OCI-LY1 (cell line): ENCODE results near the gene PPP1R18.

Source experiments
- H2AFZ ChIP-seq: fragments of 200-600 bp; sonication (generic), shearing (Covaris generic); 2 replicates; pipeline ENCODE4 v1.6.0; 2014; ENCODE audit warnings: antibody characterized with exemption, mild to moderate bottlenecking, low read length
- H3F3A ChIP-seq: fragments of 200-600 bp; sonication (generic), shearing (Covaris generic); 2 replicates; pipeline ENCODE4 v1.6.0; 2014; ENCODE audit warnings: mild to moderate bottlenecking, antibody characterized with exemption, low read length, moderate library complexity; ENCODE audit not compliant: insufficient read depth
- H3K27ac ChIP-seq: fragments of 200-600 bp; sonication (generic); 2 replicates; pipeline ENCODE4 v1.5.1; 2014; ENCODE audit warnings: low read length, mixed run types, mild to moderate bottlenecking, low read depth; ENCODE audit not compliant: poor library complexity, severe bottlenecking
- H3K27me3 ChIP-seq: fragments of 200-600 bp; sonication (generic); 2 replicates; pipeline ENCODE4 v1.6.0; 2014; ENCODE audit warnings: antibody characterized with exemption, mild to moderate bottlenecking, low read length, moderate library complexity; ENCODE audit not compliant: insufficient read depth
- H3K36me3 ChIP-seq: fragments of 200-600 bp; sonication (generic); 2 replicates; pipeline ENCODE4 v1.6.1; 2014; ENCODE audit warnings: mild to moderate bottlenecking, antibody characterized with exemption, low read length, moderate library complexity, mixed read lengths; ENCODE audit not compliant: insufficient read depth
- H3K4me1 ChIP-seq: fragments of 200-600 bp; sonication (generic); 2 replicates; pipeline ENCODE4 v1.5.1; 2014; ENCODE audit warnings: mild to moderate bottlenecking, low read length, moderate library complexity; ENCODE audit not compliant: insufficient read depth, severe bottlenecking
- H3K4me2 ChIP-seq: fragments of 200-600 bp; sonication (generic), shearing (Covaris generic); 2 replicates; pipeline ENCODE4 v1.6.1; 2014; ENCODE audit warnings: low read length
- H3K4me3 ChIP-seq: fragments of 200-600 bp; sonication (generic); 2 replicates; pipeline ENCODE4 v1.5.1; 2014; ENCODE audit warnings: low read length, low read depth, mild to moderate bottlenecking, mixed read lengths; ENCODE audit not compliant: poor library complexity, severe bottlenecking
- H3K79me2 ChIP-seq: fragments of 200-600 bp; shearing (Covaris generic); 2 replicates; pipeline ENCODE4 v1.6.1; 2016; ENCODE audit warnings: mixed run types, low read length, mixed read lengths; ENCODE audit not compliant: insufficient read depth
- H3K9ac ChIP-seq: fragments of 200-600 bp; sonication (generic), shearing (Covaris generic); 2 replicates; pipeline ENCODE4 v1.6.1; 2014; ENCODE audit warnings: mild to moderate bottlenecking, low read length, mixed read lengths
- H3K9me2 ChIP-seq: fragments of 200-600 bp; sonication (generic), shearing (Covaris generic); 2 replicates; pipeline ENCODE4 v1.6.1; 2014; ENCODE audit warnings: low read depth, mild to moderate bottlenecking, low read length, mixed read lengths
- H3K9me3 ChIP-seq: fragments of 200-600 bp; shearing (Covaris generic); 2 replicates; pipeline ENCODE4 v1.6.1; 2014; ENCODE audit warnings: low read length, mixed read lengths
- H4K20me1 ChIP-seq: fragments of 200-600 bp; sonication (generic), shearing (Covaris generic); 2 replicates; pipeline ENCODE4 v1.6.0; 2016; ENCODE audit warnings: mild to moderate bottlenecking, low read length; ENCODE audit not compliant: insufficient read depth
- CTCF ChIP-seq: fragments of 200-600 bp; sonication (generic), shearing (Covaris generic); IDR thresholded peaks from 2 replicates; pipeline ENCODE4 v1.5.1; 2017; ENCODE audit warnings: mild to moderate bottlenecking, antibody characterized with exemption, low read length, moderate library complexity, mixed read lengths
- EZH2 ChIP-seq: fragments of 200-600 bp; sonication (generic), shearing (Covaris generic); IDR thresholded peaks from 2 replicates; pipeline ENCODE4 v1.8.0; 2017; ENCODE audit warnings: borderline replicate concordance, mixed run types, mild to moderate bottlenecking, antibody characterized with exemption, low read length, moderate library complexity, mixed read lengths

PPP1R18 gene

GRCh38 chr6:30717129-30717844 lies 30.8 kb upstream of the PPP1R18 start, which contains the start of gene MDC1:
TSS of gene MDC1 (minus strand) at chr6:30717281. CDS start at chr6:30715175, 2,106 bp downstream.
- peaks cover 51% of the 10 kb centered on the region for H3K36me3 ChIP-seq
- H4K20me1 ChIP-seq = no peaks in the 10 kb centered on the region
- TF ChIP-seq CTCF (no peak), EZH2 (no peak)
- H3K4me3 ChIP-seq = peak within 1 kb of the TSS; percentile 100
- H2AFZ ChIP-seq = no peak within 1 kb of the TSS
- no peaks in the 10 kb centered on the region for H3K9me3 ChIP-seq
- no peaks in the 10 kb centered on the region for H3K9me2 ChIP-seq
- H3K4me1 ChIP-seq = peaks cover 33% of the 10 kb centered on the region
- peak within 1 kb of the TSS; percentile 97 for H3K27ac ChIP-seq
- H3K27me3 ChIP-seq = no peaks in the 10 kb centered on the region
- H3F3A ChIP-seq = 0 out of 2 replicates have a peak, but pooled peaks cover 3% of the 10 kb centered on the region
- H3K4me2 ChIP-seq = peak within 1 kb of the TSS; percentile 87
- peaks cover 19% of the 10 kb centered on the region for H3K79me2 ChIP-seq
- H3K9ac ChIP-seq = peak within 1 kb of the TSS; percentile 100

DNA sequence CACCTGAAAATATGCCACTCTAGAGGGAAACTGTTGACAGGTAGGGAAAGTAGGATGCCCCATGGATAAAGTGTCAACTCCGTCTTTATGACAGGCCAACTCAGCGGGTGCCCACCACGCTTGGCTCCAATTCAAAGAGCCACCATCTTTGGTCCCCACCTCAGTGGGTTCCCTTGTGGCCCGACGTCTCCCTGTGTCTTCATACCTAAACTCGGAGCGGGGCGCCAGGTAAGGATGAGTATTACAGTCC lies 30.4 kb upstream of the PPP1R18 start:
- H2AFZ ChIP-seq = no peak overlapping the region
- peak overlapping the region; percentile 94 for H3K27ac ChIP-seq
- TF ChIP-seq CTCF (no peak), EZH2 (no peak)

DNA sequence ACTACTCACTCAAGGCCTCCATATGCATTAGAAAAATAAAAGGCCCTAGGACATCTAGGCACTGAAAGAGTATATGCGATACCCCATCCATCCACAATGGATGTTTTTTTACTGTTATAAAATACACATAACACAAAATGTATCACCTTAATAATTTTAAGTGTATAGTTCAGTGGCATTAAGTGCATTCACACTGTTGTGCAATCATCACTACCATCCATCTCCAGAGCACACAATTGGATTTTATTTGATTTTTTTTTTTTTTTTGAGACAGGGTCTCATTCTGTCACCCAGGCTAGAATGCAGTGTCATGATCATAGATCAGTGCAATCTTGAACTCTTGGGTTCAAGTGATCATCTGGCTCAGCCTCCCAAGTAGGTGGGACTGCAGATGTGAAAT lies 27.8 kb upstream of the PPP1R18 start:
- no peak overlapping the region for H3K9ac ChIP-seq

More for the DNA sequence above, 30.4 kb upstream of the PPP1R18 start:
- Histone ChIP-seq H3K27me3 (no peaks in the 10 kb centered on the region), H4K20me1 (no peaks in the 10 kb centered on the region), H3K9me3 (no peaks in the 10 kb centered on the region), H3K4me1 (peaks cover 32% of the 10 kb centered on the region), H3K9me2 (no peaks in the 10 kb centered on the region), H3K4me3 (peak overlapping the region; percentile 100), H3F3A (0 out of 2 replicates have a peak, but pooled peaks cover 2% of the 10 kb centered on the region), H3K4me2 (peak overlapping the region; percentile 87), H3K36me3 (peaks cover 51% of the 10 kb centered on the region), H3K79me2 (peaks cover 17% of the 10 kb centered on the region), H3K9ac (peak overlapping the region; percentile 95)

More for the DNA sequence above, 27.8 kb upstream of the PPP1R18 start:
- Histone ChIP-seq H3K27me3 (no peaks in the 10 kb centered on the region), H3K4me3 (no peak overlapping the region), H3K9me2 (no peaks in the 10 kb centered on the region), H3K36me3 (peaks cover 64% of the 10 kb centered on the region), H3F3A (no peaks in the 10 kb centered on the region), H4K20me1 (no peaks in the 10 kb centered on the region), H3K4me2 (no peak overlapping the region), H3K79me2 (0 out of 2 replicates have a peak, but pooled peaks cover 5% of the 10 kb centered on the region), H3K4me1 (peaks cover 28% of the 10 kb centered on the region), H2AFZ (no peak overlapping the region), H3K9me3 (no peaks in the 10 kb centered on the region), H3K27ac (no peak overlapping the region)
- no peak for TF ChIP-seq EZH2
- TF ChIP-seq CTCF = no peak
